Sigmoid colon (tissue), 7 donors: ENCODE measurements around the gene DDR2. TPM values are rescaled to one million over a fixed set of nuclear protein-coding genes. Genes with fewer than 3 reads are reported as not detected.
"Not testable (repeated sequence)": the region's sequence is repeated elsewhere in the genome, so short reads cannot be mapped to it uniquely, and the experiment has no call there.

Experiments used
- DNase-seq: peaks from one replicate; pipeline ENCODE4 v3.0.0-alpha.2; 2019
- H3K27ac ChIP-seq, 4 donors: fragments of 200-600 bp; sonication (generic); one replicate each; pipeline ENCODE4 v1.5.1; 2016 to 2019; ENCODE audit warnings: mild to moderate bottlenecking in 1 of 4
- H3K27me3 ChIP-seq, 3 donors: fragments of 200-600 bp; sonication (generic); one replicate each; pipeline ENCODE4 v1.5.1; 2019; ENCODE audit warnings: mild to moderate bottlenecking in 1 of 3
- H3K36me3 ChIP-seq, 4 donors: fragments of 200-600 bp; sonication (generic); one replicate each; pipeline ENCODE4 v1.5.1; 2016 to 2019
- H3K4me1 ChIP-seq, 4 donors: fragments of 200-600 bp; sonication (generic); one replicate each; pipeline ENCODE4 v1.5.1; 2017 to 2019
- H3K4me3 ChIP-seq, 4 donors: fragments of 200-600 bp; sonication (generic); one replicate each; pipeline ENCODE4 v1.5.1; 2017 to 2019; ENCODE audit warnings: mild to moderate bottlenecking in 2 of 4, moderate library complexity in 1 of 4
- H3K9me3 ChIP-seq, 4 donors: fragments of 200-600 bp in 3 of 4; sonication (generic) in 3 of 4; one replicate each; pipeline versions ENCODE4 v1.5.1 to v1.6.1; 2013 to 2019
- EP300 ChIP-seq, 4 donors: sonication (generic); formaldehyde crosslinking; IDR thresholded peaks; one replicate each; pipeline ENCODE4 v1.6.1; 2017; ENCODE audit warnings: antibody characterized with exemption in 4 of 4
- POLR2A ChIP-seq, 2 donors: fragments of 450-650 bp; IDR thresholded peaks; one replicate each; pipeline ENCODE4 v1.6.1; 2016; ENCODE audit warnings: antibody characterized with exemption in 2 of 2, mild to moderate bottlenecking in 2 of 2, moderate library complexity in 2 of 2
- POLR2AphosphoS5 ChIP-seq, 4 donors: sonication (generic); formaldehyde crosslinking; IDR thresholded peaks; one replicate each; pipeline ENCODE4 v1.6.1; 2017; ENCODE audit warnings: antibody characterized with exemption in 4 of 4
- WGBS, 2 donors: extraction: QIAGEN DNeasy Blood & Tissue Kit; methylation state at CpG; one replicate each; pipeline ENCODE4 v1.1.7; 2013; 5-methylcytosine and 5-hydroxymethylcytosine counted together
- intact Hi-C: fragments of 100-400 bp; cut with DNase I; formaldehyde crosslinking; loops from one replicate; pipeline ENCODE4 v1.15.1; 2023
- polyA plus RNA-seq, 3 donors: library from polyadenylated mRNA; stranded (reverse); fragments of 200-250 nt; gene quantifications; one replicate each; pipeline ENCODE4 v1.2.3, GENCODE V29; 2013
- total RNA-seq, 4 donors: library from RNA; depleted of rRNA; stranded (reverse); fragments of >200 nt; gene quantifications; one replicate each; pipeline ENCODE4 v1.1.0, GENCODE V29; 2016
- TF ChIP-seq, protein P1 (sequence below), 4 experiments: fragments of 450-650 bp in 3 of 4; fragments of 200-600 bp in 1 of 4; IDR thresholded peaks; one replicate each; pipeline ENCODE4 v1.5.1; 2016 to 2019; ENCODE audit warnings: antibody characterized with exemption in 4 of 4, mild to moderate bottlenecking in 3 of 4, moderate library complexity in 2 of 4
- donor health status: healthy with polysubstance abuse.
- donor health status: Bipolar disorder and iron deficiency.
- donor health status: healthy.

The DDR2 gene
- total and polyA plus RNA-seq, 7 donors, result 3.5 to 236 (median 150) TPM

DNA sequence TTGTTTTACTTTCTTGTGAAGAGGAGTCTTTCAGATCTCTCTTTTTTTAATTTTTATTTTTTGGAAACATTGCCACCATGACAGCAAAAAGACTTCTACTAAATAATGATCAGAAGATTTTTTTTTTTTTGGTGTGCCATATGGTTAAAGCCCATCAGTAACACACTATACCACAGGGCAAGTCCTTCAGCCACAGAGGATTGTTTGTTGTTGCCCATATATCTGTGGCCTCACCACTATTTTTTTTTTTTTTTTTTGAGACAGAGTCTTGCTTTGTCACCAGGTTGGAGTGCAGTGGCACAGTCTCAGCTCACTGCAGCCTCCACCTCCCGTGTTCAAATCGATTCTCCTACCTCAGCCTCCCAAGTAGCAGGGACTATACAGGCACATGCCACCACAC, 41.6 kb upstream of the DDR2 start:
- Histone ChIP-seq H3K36me3 (peaks cover 0 to 83% (median 11%) of the 10 kb centered on the region in 4 donors), H3K4me1 (no peaks in the 10 kb centered on the region), H3K9me3 (no peaks in the 10 kb centered on the region), H3K27me3 (no peaks in the 10 kb centered on the region), H3K27ac (no peak overlapping the region), H3K4me3 (no peak overlapping the region)
- intact Hi-C loops, result no loop called here
- 97 to 98% methylated on average over 2 of the region's 2 CpGs for WGBS, 2 donors
- DNase-seq, result no peak
- TF ChIP-seq, protein P1, sequence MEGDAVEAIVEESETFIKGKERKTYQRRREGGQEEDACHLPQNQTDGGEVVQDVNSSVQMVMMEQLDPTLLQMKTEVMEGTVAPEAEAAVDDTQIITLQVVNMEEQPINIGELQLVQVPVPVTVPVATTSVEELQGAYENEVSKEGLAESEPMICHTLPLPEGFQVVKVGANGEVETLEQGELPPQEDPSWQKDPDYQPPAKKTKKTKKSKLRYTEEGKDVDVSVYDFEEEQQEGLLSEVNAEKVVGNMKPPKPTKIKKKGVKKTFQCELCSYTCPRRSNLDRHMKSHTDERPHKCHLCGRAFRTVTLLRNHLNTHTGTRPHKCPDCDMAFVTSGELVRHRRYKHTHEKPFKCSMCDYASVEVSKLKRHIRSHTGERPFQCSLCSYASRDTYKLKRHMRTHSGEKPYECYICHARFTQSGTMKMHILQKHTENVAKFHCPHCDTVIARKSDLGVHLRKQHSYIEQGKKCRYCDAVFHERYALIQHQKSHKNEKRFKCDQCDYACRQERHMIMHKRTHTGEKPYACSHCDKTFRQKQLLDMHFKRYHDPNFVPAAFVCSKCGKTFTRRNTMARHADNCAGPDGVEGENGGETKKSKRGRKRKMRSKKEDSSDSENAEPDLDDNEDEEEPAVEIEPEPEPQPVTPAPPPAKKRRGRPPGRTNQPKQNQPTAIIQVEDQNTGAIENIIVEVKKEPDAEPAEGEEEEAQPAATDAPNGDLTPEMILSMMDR (IDR thresholded peaks at IDR 0.05), result no peak
- TF ChIP-seq EP300 (IDR thresholded peaks at IDR 0.05), result no peak
- TF ChIP-seq POLR2AphosphoS5 (IDR thresholded peaks at IDR 0.05), result no peak
- TF ChIP-seq POLR2A (IDR thresholded peaks at IDR 0.05), result no peak

DNA sequence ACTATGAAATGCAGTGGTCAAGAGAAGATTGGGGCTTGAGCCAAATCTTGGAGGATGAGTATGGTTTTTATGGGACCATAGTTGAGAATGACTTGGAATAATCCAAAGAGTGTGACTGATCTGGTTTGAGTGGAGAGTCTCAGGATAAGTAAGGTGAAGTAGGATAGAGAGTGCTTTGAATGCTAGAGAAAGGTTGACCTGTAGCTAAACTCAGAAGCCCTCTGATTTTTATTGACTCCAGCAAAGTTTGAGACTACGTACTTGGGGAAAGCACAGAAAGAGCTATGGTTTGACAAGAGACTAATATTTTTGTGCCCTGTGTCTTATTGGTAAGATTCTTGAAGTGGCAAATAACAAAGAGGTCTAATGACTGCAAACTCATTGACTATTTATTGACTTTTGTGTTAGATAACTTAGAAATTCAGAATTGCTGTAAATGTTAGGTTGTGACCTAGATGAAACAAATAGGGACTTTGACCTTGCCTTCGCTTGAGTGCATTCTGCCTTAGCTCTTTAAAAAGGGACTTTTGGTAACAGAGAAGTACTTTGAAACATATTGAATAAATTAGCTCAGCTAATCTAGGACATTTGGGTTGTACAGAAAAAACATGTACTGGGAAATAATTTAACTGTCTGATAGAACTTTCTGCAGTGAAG, 35.6 kb upstream of the DDR2 start:
- TF ChIP-seq, protein P1 (IDR thresholded peaks at IDR 0.05), result no peak
- TF ChIP-seq EP300 (IDR thresholded peaks at IDR 0.05) (no peak), POLR2AphosphoS5 (IDR thresholded peaks at IDR 0.05) (no peak), POLR2A (IDR thresholded peaks at IDR 0.05) (no peak)
- intact Hi-C loops, result no loop called here
- H3K36me3 ChIP-seq, result peaks cover 0 to 89% (median 17%) of the 10 kb centered on the region in 4 donors
- whole genome bisulfite sequencing, 2 donors, result 40 to 85% methylated on average over 2 of the region's 2 CpGs
- H3K9me3 ChIP-seq, result no peaks in the 10 kb centered on the region
- H3K27ac ChIP-seq, result no peak overlapping the region
- no peak for DNase-seq
- H3K4me3 ChIP-seq, result no peak overlapping the region
- H3K27me3 ChIP-seq, result no peaks in the 10 kb centered on the region
- H3K4me1 ChIP-seq, result no peaks in the 10 kb centered on the region

DNA sequence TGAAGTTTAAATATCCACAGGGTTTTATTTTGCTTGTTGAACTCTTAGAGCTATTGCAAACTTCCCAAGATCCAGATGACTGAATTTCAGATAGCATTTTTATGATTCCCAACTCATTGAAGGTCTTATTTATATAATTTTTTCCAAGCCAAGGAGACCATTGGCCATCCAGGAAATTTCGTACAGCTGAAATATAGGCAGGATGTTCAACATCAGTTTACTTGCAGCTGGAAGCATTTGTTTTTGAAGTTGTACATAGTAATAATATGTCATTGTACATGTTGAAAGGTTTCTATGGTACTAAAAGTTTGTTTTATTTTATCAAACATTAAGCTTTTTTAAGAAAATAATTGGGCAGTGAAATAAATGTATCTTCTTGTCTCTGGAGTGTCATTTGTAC, 32.8 kb upstream of the DDR2 start:
- peaks cover 0 to 69% (median 16%) of the 10 kb centered on the region in 4 donors for H3K36me3 ChIP-seq
- 87 to 95% methylated on average over 1 of the region's 1 CpG for WGBS, 2 donors
- H3K27ac ChIP-seq, result no peak overlapping the region
- intact Hi-C loops, result no loop called here
- no peak overlapping the region for H3K4me3 ChIP-seq
- DNase-seq, result no peak
- no peaks in the 10 kb centered on the region for H3K9me3 ChIP-seq
- TF ChIP-seq POLR2AphosphoS5 (IDR thresholded peaks at IDR 0.05) (no peak), POLR2A (IDR thresholded peaks at IDR 0.05) (no peak), EP300 (IDR thresholded peaks at IDR 0.05) (no peak)
- TF ChIP-seq, protein P1 (IDR thresholded peaks at IDR 0.05), result no peak
- H3K4me1 ChIP-seq, result no peaks in the 10 kb centered on the region
- H3K27me3 ChIP-seq, result no peaks in the 10 kb centered on the region

DNA sequence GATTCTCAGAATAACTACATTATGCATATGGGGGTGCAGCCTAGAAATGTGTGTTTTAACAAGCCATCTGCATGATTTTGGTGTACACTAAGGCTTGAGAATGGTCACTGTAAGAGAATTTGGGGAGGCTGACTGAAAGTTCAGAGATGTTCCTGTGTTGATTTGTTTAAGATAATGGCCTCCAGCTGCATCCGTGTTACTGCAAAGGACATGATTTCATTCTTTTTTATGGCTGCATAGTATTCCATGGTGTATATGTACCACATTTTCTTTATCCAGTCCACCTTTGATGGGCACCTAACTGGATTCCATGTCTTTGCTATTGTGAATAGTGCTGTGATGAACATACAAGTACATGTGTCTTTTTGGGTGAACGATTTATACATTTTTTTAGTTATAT, 29.1 kb upstream of the DDR2 start:
- H3K4me1 ChIP-seq, H3K9me3 ChIP-seq, H3K27me3 ChIP-seq, H3K27ac ChIP-seq, DNase-seq, intact Hi-C loops, H3K4me3 ChIP-seq: not testable (repeated sequence)
- H3K36me3 ChIP-seq, result peaks cover 0 to 42% (median 8%) of the 10 kb centered on the region in 4 donors
- 96 to 98% methylated on average over 2 of the region's 2 CpGs for WGBS, 2 donors

DNA sequence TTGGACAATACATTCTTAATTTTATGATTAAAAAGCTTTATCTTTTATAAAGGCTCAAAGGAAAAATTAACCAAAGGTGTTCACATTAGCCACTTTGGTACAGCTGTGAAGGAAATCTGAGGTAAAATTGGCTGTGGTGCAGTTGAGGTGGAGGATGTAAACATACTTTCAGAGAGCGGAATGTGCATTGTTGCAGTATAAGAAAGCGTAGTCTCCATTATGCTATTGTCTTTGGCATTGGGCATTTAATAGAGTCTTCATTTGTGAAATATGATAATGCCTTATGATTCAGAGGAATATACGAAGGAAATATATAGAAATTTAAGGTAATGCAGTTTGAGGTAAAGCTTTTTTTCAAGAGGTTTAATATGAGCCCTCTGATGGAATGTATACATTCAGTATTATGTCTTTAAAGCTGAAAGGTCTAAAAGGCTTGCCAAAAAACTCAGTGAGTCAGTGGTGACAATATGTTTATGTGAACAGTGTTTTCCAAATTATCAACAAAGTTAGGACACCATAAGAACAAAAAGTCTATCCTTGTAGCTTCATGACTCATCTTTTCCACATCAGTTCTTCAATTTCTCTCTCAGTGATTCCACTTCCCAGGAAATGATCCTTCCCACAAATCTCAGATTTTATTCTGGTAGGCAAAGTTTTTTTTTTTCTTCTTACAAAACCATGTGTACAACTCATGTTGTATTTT, 26.9 kb upstream of the DDR2 start:
- DNase-seq, result no peak
- peak overlapping the region in 3 of 4 donors; percentile 29 to 47 (median 42) for H3K27ac ChIP-seq
- H3K4me3 ChIP-seq, result no peak overlapping the region
- H3K27me3 ChIP-seq, result no peaks in the 10 kb centered on the region
- 95 to 98% methylated on average over 3 of the region's 3 CpGs for WGBS, 2 donors
- H3K4me1 ChIP-seq, result peaks cover 0 to 10% (median 5%) of the 10 kb centered on the region in 4 donors
- TF ChIP-seq POLR2AphosphoS5 (IDR thresholded peaks at IDR 0.05), result peak; percentile 32 to 71 (median 34)
- TF ChIP-seq, protein P1 (IDR thresholded peaks at IDR 0.05), result no peak
- TF ChIP-seq EP300 (IDR thresholded peaks at IDR 0.05), result peak in 2 of 4 donors; percentile 51 to 69
- peaks cover 0 to 20% (median 0%) of the 10 kb centered on the region in 4 donors for H3K36me3 ChIP-seq
- intact Hi-C loops, result no loop called here
- no peaks in the 10 kb centered on the region for H3K9me3 ChIP-seq
